CD8-positive, alpha-beta memory T cell (primary cell): ENCODE data around the gene PKMYT1. TPM values are rescaled to one million over a fixed set of nuclear protein-coding genes. Genes with fewer than 3 reads are reported as not detected.

ENCODE experiments used
- CTCF ChIA-PET: fragments of 350-600 bp; sonication (Branson Sonifier 250); formaldehyde crosslinking; loops from one replicate; lab custom pipeline; 2021; ENCODE audit warnings: antibody characterized with exemption; lab: Charles Lee
- POLR2A ChIA-PET: fragments of 350-600 bp; sonication (Branson Sonifier 250); formaldehyde crosslinking; loops from one replicate; lab custom pipeline; 2021; ENCODE audit warnings: antibody characterized with exemption; lab: Charles Lee
- DNase-seq, 5 donors: peaks; one replicate each; pipeline versions ENCODE4 v3.0.0 to v3.0.0-alpha.2; 2020 to 2022; ENCODE audit warnings: mixed read lengths in 1 of 5
- H3K27ac ChIP-seq: one replicate; pipeline ENCODE4 v1.7.0; 2013; ENCODE audit warnings: low read depth, mild to moderate bottlenecking, low read length, moderate library complexity
- H3K27me3 ChIP-seq: 2 replicates; pipeline ENCODE4 v1.7.0; 2013; ENCODE audit warnings: low read length, mild to moderate bottlenecking; ENCODE audit not compliant: insufficient read depth, poor library complexity, severe bottlenecking
- H3K36me3 ChIP-seq: 2 replicates; pipeline ENCODE4 v1.7.0; 2013; ENCODE audit warnings: mild to moderate bottlenecking, low read length, moderate library complexity; ENCODE audit not compliant: insufficient read depth
- H3K4me1 ChIP-seq: 2 replicates; pipeline ENCODE4 v1.7.0; 2013; ENCODE audit warnings: mild to moderate bottlenecking, low read length, moderate library complexity; ENCODE audit not compliant: insufficient read depth
- H3K4me3 ChIP-seq: 2 replicates; pipeline ENCODE4 v1.7.0; 2013; ENCODE audit warnings: mild to moderate bottlenecking, low read length
- H3K9me3 ChIP-seq: 2 replicates; pipeline ENCODE4 v1.7.0; 2013; ENCODE audit warnings: mild to moderate bottlenecking, low read length
- H3K27ac Mint-ChIP-seq, 8 donors: one replicate each; pipeline ENCODE4 v1.8.0; 2020 to 2021; ENCODE audit warnings: mixed read lengths in 8 of 8, mild to moderate bottlenecking in 6 of 8, inconsistent platforms in 3 of 8, moderate library complexity in 3 of 8
- H3K27me3 Mint-ChIP-seq, 2 donors: one replicate each; pipeline ENCODE4 v1.8.0; 2020 to 2021; ENCODE audit warnings: mixed read lengths in 2 of 2, mild to moderate bottlenecking in 1 of 2, moderate library complexity in 1 of 2
- H3K36me3 Mint-ChIP-seq, 3 donors: one replicate each; pipeline ENCODE4 v1.8.0; 2020 to 2021; ENCODE audit warnings: mixed read lengths in 3 of 3, inconsistent platforms in 1 of 3, mild to moderate bottlenecking in 1 of 3
- H3K4me1 Mint-ChIP-seq, 3 donors: one replicate each; pipeline ENCODE4 v1.8.0; 2020 to 2021; ENCODE audit warnings: mixed read lengths in 3 of 3, inconsistent platforms in 1 of 3, mild to moderate bottlenecking in 1 of 3
- H3K4me3 Mint-ChIP-seq, 7 donors: one replicate each; pipeline ENCODE4 v1.8.0; 2020 to 2021; ENCODE audit warnings: mixed read lengths in 7 of 7, mild to moderate bottlenecking in 6 of 7, moderate library complexity in 4 of 7, inconsistent platforms in 2 of 7
- H3K9me3 Mint-ChIP-seq, 5 donors: one replicate each; pipeline ENCODE4 v1.8.0; 2020 to 2022; ENCODE audit warnings: mixed read lengths in 5 of 5, mild to moderate bottlenecking in 3 of 5, moderate library complexity in 2 of 5, inconsistent platforms in 1 of 5
- polyA plus RNA-seq: library from polyadenylated mRNA; unstranded; fragments of 300-500 nt; fragmentation: Illumina TruSeq; gene quantifications from one replicate; pipeline ENCODE4 v1.2.3, GENCODE V29; 2021
- total RNA-seq, 2 experiments: library from RNA; stranded (reverse); gene quantifications; one replicate each; pipeline ENCODE4 v1.2.3, GENCODE V29; 2021

Gene PKMYT1
- total and polyA plus RNA-seq, 3 experiments from 2014 or later = 0.18 to 112 (median 103) TPM

GRCh38 chr16:2959206-2959605 is 21.0 kb downstream of the PKMYT1 start:
- CTCF ChIA-PET = interaction anchor here (1.4 to 1.7 kb wide), 2 partner anchors 25 to 28 kb away, joined by 3 to 4 read pairs; no protein-coding TSS in a partner anchor
- Histone ChIP-seq H3K27ac (no peak overlapping the region), H3K36me3 (no peaks in the 10 kb centered on the region), H3K27me3 (peaks cover 8% of the 10 kb centered on the region), H3K4me1 (peaks cover 18% of the 10 kb centered on the region), H3K4me3 (no peak overlapping the region), H3K9me3 (no peaks in the 10 kb centered on the region)
- no peaks in the 10 kb centered on the region for H3K9me3 Mint-ChIP-seq
- H3K4me3 Mint-ChIP-seq = no peak overlapping the region
- no peak for DNase-seq
- POLR2A ChIA-PET = no interaction called here
- peaks cover 8 to 21% (median 9%) of the 10 kb centered on the region in 3 donors for H3K4me1 Mint-ChIP-seq
- peaks cover 21 to 28% of the 10 kb centered on the region in 2 donors for H3K27me3 Mint-ChIP-seq
- no peaks in the 10 kb centered on the region for H3K36me3 Mint-ChIP-seq
- H3K27ac Mint-ChIP-seq = no peak overlapping the region

- Histone ChIP-seq H3K4me3 (no peak overlapping the region), H3K36me3 (no peaks in the 10 kb centered on the region), H3K27me3 (no peaks in the 10 kb centered on the region), H3K9me3 (no peaks in the 10 kb centered on the region), H3K27ac (no peak overlapping the region), H3K4me1 (peaks cover 1% of the 10 kb centered on the region)
- peaks cover 14 to 16% of the 10 kb centered on the region in 2 donors for H3K27me3 Mint-ChIP-seq
- H3K27ac Mint-ChIP-seq = no peak overlapping the region
- peaks cover 0 to under 1% (median under 1%) of the 10 kb centered on the region in 3 donors for H3K4me1 Mint-ChIP-seq
- no peak overlapping the region for H3K4me3 Mint-ChIP-seq
- POLR2A ChIA-PET = no interaction called here
- H3K36me3 Mint-ChIP-seq = no peaks in the 10 kb centered on the region
- DNase-seq = no peak
- CTCF ChIA-PET = interaction anchor here (0.9 kb wide), 1 partner anchor 9 kb away, joined by 3 read pairs; no protein-coding TSS in a partner anchor
- no peaks in the 10 kb centered on the region for H3K9me3 Mint-ChIP-seq
These were observed 23.7 kb downstream of the PKMYT1 start for GRCh38 chr16:2956579-2956956.

GRCh38 chr16:2955779-2956578 is 24.3 kb downstream of the PKMYT1 start:
- Mint-ChIP-seq H3K4me3 (no peak overlapping the region), H3K9me3 (no peaks in the 10 kb centered on the region), H3K27me3 (peaks cover 14 to 15% of the 10 kb centered on the region in 2 donors), H3K36me3 (no peaks in the 10 kb centered on the region), H3K4me1 (no peaks in the 10 kb centered on the region), H3K27ac (no peak overlapping the region)
- DNase-seq = no peak
- Histone ChIP-seq H3K27me3 (no peaks in the 10 kb centered on the region), H3K36me3 (no peaks in the 10 kb centered on the region), H3K4me3 (no peak overlapping the region), H3K27ac (no peak overlapping the region), H3K4me1 (no peaks in the 10 kb centered on the region), H3K9me3 (no peaks in the 10 kb centered on the region)
- ChIA-PET CTCF (interaction anchor here (0.9 kb wide), 1 partner anchor 9 kb away, joined by 3 read pairs; no protein-coding TSS in a partner anchor), POLR2A (no interaction called here)

DNA sequence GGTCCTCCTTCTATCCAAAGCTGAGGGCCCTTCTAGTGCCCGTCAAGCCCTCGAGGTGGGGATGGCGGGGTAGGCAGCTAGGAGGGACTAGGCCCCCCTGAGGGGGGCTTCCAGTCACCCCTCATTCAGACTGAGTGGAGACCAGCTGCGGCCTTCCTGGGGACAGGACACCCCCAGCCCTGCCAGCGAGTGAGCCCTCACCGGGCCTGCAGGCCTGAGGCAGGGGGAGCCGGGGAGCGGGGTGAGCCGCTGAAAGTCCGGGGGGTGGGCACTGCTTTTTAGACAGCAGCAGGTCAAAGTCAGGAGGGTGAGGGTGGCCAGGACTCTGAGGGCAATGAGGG is 24.8 kb downstream of the PKMYT1 start:
- H3K9me3 Mint-ChIP-seq = no peaks in the 10 kb centered on the region
- Histone ChIP-seq H3K4me3 (no peak overlapping the region), H3K27ac (no peak overlapping the region), H3K36me3 (no peaks in the 10 kb centered on the region), H3K9me3 (no peaks in the 10 kb centered on the region), H3K4me1 (no peaks in the 10 kb centered on the region), H3K27me3 (no peaks in the 10 kb centered on the region)
- ChIA-PET CTCF (no interaction called here), POLR2A (no interaction called here)
- H3K27me3 Mint-ChIP-seq = peaks cover 12 to 14% of the 10 kb centered on the region in 2 donors
- H3K4me3 Mint-ChIP-seq = no peak overlapping the region
- no peak overlapping the region for H3K27ac Mint-ChIP-seq
- no peaks in the 10 kb centered on the region for H3K36me3 Mint-ChIP-seq
- DNase-seq = no peak
- no peaks in the 10 kb centered on the region for H3K4me1 Mint-ChIP-seq

DNA sequence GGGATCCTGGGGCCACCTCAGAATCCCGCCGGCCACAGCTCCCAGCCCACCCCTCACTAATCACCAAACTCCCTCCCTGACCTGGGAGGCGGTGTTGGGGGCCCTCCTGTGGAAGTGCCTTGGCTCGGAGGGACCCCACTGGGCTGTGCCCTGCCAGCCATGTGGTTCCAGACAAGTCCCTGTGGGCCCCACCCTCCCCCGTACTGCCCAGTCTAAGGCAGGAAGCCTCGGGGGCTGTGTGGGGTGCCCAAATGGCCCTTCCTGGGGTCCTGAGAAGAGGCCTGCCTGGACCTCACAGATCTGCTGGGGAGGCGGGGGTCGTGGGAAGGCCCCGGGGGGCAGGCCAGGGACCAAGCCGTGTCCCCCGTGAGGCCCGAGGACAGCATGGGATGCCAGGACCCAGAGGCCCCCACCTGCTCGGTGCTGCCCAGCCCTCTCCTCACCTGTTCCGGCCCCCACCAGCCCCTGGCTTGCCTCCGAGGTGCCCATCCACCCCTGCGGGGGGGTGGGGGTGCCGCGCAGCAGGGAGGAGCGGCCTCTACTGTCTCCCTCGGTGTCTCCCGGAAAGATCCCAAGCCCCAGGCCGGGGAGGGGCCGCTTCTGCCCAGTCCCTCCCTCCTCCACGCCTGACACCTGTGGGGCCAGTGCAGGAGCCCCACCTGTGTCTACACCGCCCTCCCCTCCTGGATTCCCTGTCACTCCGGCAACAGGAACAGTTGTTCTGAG is 25.4 kb downstream of the PKMYT1 start:
- no peak overlapping the region for H3K4me3 ChIP-seq
- ChIA-PET CTCF (interaction anchor here (1.4 kb wide), 1 partner anchor 36 kb away, joined by 3 read pairs; no protein-coding TSS in a partner anchor), POLR2A (no interaction called here)
- Mint-ChIP-seq H3K9me3 (no peaks in the 10 kb centered on the region), H3K36me3 (no peaks in the 10 kb centered on the region), H3K27me3 (peaks cover 10 to 14% of the 10 kb centered on the region in 2 donors), H3K4me1 (no peaks in the 10 kb centered on the region), H3K27ac (no peak overlapping the region), H3K4me3 (no peak overlapping the region)
- no peaks in the 10 kb centered on the region for H3K4me1 ChIP-seq
- DNase-seq = no peak
- H3K27me3 ChIP-seq = no peaks in the 10 kb centered on the region
- no peak overlapping the region for H3K27ac ChIP-seq
- H3K36me3 ChIP-seq = no peaks in the 10 kb centered on the region
- no peaks in the 10 kb centered on the region for H3K9me3 ChIP-seq

DNA sequence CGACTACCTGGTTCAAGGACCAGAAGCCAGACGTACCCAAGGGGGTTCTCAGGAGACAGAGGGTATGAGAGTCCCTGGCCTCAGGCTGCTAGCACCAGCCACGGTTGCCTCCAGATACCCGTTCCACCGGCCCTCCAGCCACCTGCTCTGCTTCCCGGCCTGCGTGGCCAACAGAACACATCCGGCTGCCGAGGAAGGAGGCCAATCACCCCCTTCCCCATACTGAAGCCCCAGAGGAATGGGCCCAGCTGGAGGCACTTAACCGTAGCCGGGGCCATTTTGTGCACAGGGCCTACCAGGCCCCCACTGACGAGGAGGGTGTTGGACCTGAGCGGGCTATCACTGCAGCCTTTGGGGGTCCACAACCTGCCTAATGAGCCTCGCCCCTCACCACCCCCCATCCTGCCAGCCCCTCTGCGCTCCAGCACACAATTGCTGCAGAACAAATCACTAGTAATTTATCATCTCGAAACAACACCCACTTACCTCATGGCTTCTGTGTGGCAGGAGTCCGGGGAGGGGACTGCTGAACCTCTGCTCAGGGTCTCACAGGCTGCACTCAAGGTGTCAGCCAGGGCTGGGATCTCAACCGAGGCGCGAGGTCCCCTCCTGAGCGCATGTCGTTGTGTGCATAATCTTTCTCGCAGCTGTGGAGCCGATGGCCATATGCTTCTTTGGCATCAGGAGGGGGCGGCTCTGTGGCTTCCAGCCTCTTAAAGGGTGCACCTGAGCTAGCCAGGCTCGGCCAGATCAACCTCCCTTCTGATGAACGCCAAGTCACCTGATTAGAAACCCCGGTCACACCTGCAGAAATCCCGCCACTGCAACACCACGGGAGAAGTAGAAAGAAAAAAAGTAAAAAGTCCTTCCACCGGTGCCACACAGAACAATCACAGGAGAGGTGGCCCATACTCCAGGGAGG is 26.3 kb downstream of the PKMYT1 start:
- H3K9me3 ChIP-seq = no peaks in the 10 kb centered on the region
- no peak for DNase-seq
- H3K4me1 ChIP-seq = no peaks in the 10 kb centered on the region
- POLR2A ChIA-PET = no interaction called here
- Mint-ChIP-seq H3K4me3 (no peak overlapping the region), H3K36me3 (peaks cover 0 to 6% (median 0%) of the 10 kb centered on the region in 3 donors), H3K27ac (no peak overlapping the region), H3K9me3 (no peaks in the 10 kb centered on the region), H3K4me1 (no peaks in the 10 kb centered on the region), H3K27me3 (peaks cover 10 to 14% of the 10 kb centered on the region in 2 donors)
- no peak overlapping the region for H3K27ac ChIP-seq
- H3K36me3 ChIP-seq = no peaks in the 10 kb centered on the region
- H3K4me3 ChIP-seq = no peak overlapping the region
- CTCF ChIA-PET = interaction anchor here (1.4 kb wide), 1 partner anchor 35 kb away, joined by 3 read pairs; no protein-coding TSS in a partner anchor
- H3K27me3 ChIP-seq = no peaks in the 10 kb centered on the region

DNA sequence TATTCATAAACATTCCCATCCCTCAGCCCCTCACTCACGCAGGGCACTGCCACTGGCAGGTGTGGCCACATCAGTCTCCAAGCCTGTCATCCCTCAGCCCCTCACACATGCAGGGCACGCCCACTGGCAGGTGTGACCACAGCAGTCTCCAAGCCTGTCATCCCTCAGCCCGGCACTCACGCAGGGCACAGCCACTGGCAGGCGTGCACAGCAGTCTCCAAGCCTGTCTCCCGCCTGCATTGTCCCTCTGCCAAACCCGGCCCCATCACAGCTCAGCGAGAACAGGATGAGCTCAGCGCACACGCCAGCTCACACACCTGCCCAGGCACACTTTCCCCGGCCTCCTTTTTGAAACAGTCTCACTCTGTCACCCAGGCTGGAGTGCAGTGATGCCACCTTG is 27.6 kb downstream of the PKMYT1 start:
- DNase-seq = no peak
- Mint-ChIP-seq H3K4me3 (no peak overlapping the region), H3K27me3 (peaks cover 10 to 14% of the 10 kb centered on the region in 2 donors), H3K9me3 (no peaks in the 10 kb centered on the region), H3K27ac (no peak overlapping the region), H3K4me1 (no peaks in the 10 kb centered on the region), H3K36me3 (peaks cover 0 to 11% (median 0%) of the 10 kb centered on the region in 3 donors)
- Histone ChIP-seq H3K4me1 (no peaks in the 10 kb centered on the region), H3K4me3 (no peak overlapping the region), H3K9me3 (no peaks in the 10 kb centered on the region), H3K27me3 (no peaks in the 10 kb centered on the region), H3K27ac (no peak overlapping the region), H3K36me3 (no peaks in the 10 kb centered on the region)
- ChIA-PET CTCF (interaction anchor here (1.4 kb wide), 2 partner anchors 9 to 11 kb away, joined by 3 to 5 read pairs; partner anchors contain the start of gene KREMEN2), POLR2A (no interaction called here)
